ENCODE data around the gene SDSL. TPM values are rescaled to one million over a fixed set of nuclear protein-coding genes. Genes with fewer than 3 reads are reported as not detected.

The SDSL gene
- total RNA-seq: 6.7 and 8.8 TPM in 2 replicates

GRCh38 chr12:113422030-113422885 is at the start of gene SDSL:
Gene SDSL, plus strand, starts transcription at chr12:113422380. Its CDS starts 5,603 bp downstream, at chr12:113427983.

GRCh38 chr12:113403435-113404415 is 18.5 kb upstream of the SDSL start, which contains the start of gene SDS:
Gene SDS, minus strand, starts transcription at chr12:113403887. Its CDS starts 4,179 bp downstream, at chr12:113399708.

GRCh38 chr12:113471619-113472171 is 49.5 kb downstream of the SDSL start, which contains the start of gene LHX5:
Gene LHX5, minus strand, starts transcription at chr12:113471871. Its CDS starts 373 bp downstream, at chr12:113471498.

Other genes with a start within 250 kb of the SDSL start
- gene DDX54, start 236.9 kb upstream of the SDSL start, total RNA-seq: 42.9 and 46.0 TPM in 2 replicates
- 17.6 and 20.9 TPM in 2 replicates for gene RITA1, start 236.7 kb upstream of the SDSL start, total RNA-seq
- 21.7 and 23.5 TPM in 2 replicates for gene TPCN1, start 200.9 kb upstream of the SDSL start, total RNA-seq
- gene SLC8B1, start 87.3 kb upstream of the SDSL start, total RNA-seq: 22.4 and 25.0 TPM in 2 replicates
- 34.2 and 41.4 TPM in 2 replicates for gene PLBD2, start 63.8 kb upstream of the SDSL start, total RNA-seq
- gene SDS, start 18.5 kb upstream of the SDSL start, total RNA-seq: not detected in 2 replicates
- not detected in 2 replicates for gene LHX5, start 49.5 kb downstream of the SDSL start, total RNA-seq

All from articular chondrocyte of knee joint (primary cell).